Thyroid gland (tissue), 4 donors: ENCODE data around the gene SLC37A1.

Experiments used
- CTCF ChIP-seq, 6 experiments: fragments of 200-600 bp in 3 of 6; fragments of 450-650 bp in 3 of 6; sonication (generic) in 3 of 6; IDR thresholded peaks; one replicate each; pipeline ENCODE4 v1.5.1; 2016 to 2019; ENCODE audit warnings: antibody characterized with exemption in 6 of 6, mild to moderate bottlenecking in 2 of 6, inconsistent platforms in 1 of 6, moderate library complexity in 1 of 6
- POLR2A ChIP-seq, 2 donors: fragments of 450-650 bp; IDR thresholded peaks; one replicate each; pipeline ENCODE4 v1.6.1; 2017; ENCODE audit warnings: antibody characterized with exemption in 2 of 2, mild to moderate bottlenecking in 2 of 2, moderate library complexity in 1 of 2

GRCh38 chr21:42512346-42513034, 1.2 kb upstream of the SLC37A1 start:
- TF ChIP-seq POLR2A (IDR thresholded peaks at IDR 0.05) (no peak), CTCF (IDR thresholded peaks at IDR 0.05) (no peak)
